IgD-negative memory B cell (primary cell): ENCODE data around the gene C3orf22. TPM values are rescaled to one million over a fixed set of nuclear protein-coding genes. Genes with fewer than 3 reads are reported as not detected.

Experiments used
- H3K27ac Mint-ChIP-seq, 3 donors: one replicate each; pipeline ENCODE4 v1.8.0; 2020 to 2022; ENCODE audit warnings: mild to moderate bottlenecking in 3 of 3, mixed read lengths in 3 of 3, moderate library complexity in 1 of 3
- H3K27me3 Mint-ChIP-seq: one replicate; pipeline ENCODE4 v1.8.0; 2021; ENCODE audit warnings: mixed read lengths
- H3K36me3 Mint-ChIP-seq: one replicate; pipeline ENCODE4 v1.8.0; 2020; ENCODE audit warnings: mild to moderate bottlenecking, mixed read lengths
- H3K4me1 Mint-ChIP-seq, 3 donors: one replicate each; pipeline ENCODE4 v1.8.0; 2020 to 2022; ENCODE audit warnings: mixed read lengths in 3 of 3, mild to moderate bottlenecking in 1 of 3
- H3K4me3 Mint-ChIP-seq, 4 donors: one replicate each; pipeline ENCODE4 v1.8.0; 2020 to 2022; ENCODE audit warnings: mild to moderate bottlenecking in 4 of 4, mixed read lengths in 4 of 4, moderate library complexity in 3 of 4
- H3K9me3 Mint-ChIP-seq, 3 donors: one replicate each; pipeline ENCODE4 v1.8.0; 2020 to 2021; ENCODE audit warnings: mixed read lengths in 3 of 3, mild to moderate bottlenecking in 1 of 3
- polyA plus RNA-seq: library from polyadenylated mRNA; unstranded; fragments of 300-500 nt; fragmentation: Illumina TruSeq; gene quantifications from one replicate; pipeline ENCODE4 v1.2.3, GENCODE V29; 2021

Gene C3orf22
- polyA plus RNA-seq, 1 donor from 2014 or later, result not detected

DNA sequence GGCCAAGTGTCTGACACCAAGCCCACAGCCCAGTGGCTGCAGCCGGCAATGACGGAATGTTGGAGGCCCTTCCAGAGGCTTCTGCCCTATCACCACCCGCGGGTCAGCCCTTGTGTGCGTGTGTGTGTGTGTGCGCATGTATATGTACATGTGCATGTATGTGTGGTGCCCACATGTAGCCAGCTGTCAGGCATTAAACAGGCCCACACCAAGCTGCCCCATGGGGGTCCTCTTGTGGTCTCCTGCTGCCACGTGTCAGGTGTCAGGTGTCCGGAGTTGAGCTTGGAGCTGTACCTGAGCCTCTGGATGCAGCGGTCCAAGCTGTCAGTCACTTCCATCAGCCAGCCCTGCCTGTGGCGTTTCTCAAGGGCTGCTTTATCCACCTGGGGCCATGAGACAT lies 55.0 kb downstream of the C3orf22 start:
- H3K36me3 Mint-ChIP-seq, result no peaks in the 10 kb centered on the region
- no peak overlapping the region for H3K4me3 Mint-ChIP-seq
- H3K4me1 Mint-ChIP-seq, result peaks cover 0 to 2% (median 0%) of the 10 kb centered on the region in 3 donors
- peaks cover 0 to 1% (median 0%) of the 10 kb centered on the region in 3 donors for H3K9me3 Mint-ChIP-seq
- H3K27me3 Mint-ChIP-seq, result peaks cover 11% of the 10 kb centered on the region
- no peak overlapping the region for H3K27ac Mint-ChIP-seq

DNA sequence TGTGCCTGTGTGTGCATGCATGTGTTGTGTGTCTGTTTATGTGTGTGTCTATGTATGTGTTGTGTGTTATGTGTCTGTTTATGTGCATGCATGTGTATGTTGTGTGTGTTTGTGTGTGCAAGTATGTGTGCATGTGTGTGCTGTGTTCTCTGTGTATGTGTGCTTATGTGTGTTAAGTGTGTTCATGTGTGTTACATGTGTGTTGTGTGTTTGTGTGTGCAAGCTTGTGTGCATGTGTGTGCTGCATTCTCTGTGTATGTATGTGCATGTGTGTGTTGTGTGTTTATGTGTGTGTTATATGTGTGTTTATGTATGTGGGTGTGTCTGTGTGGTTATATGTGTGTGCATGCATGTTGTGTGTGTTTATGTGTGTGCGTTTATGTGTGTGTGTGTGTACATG lies 56.1 kb downstream of the C3orf22 start:
- Mint-ChIP-seq H3K27ac (no peak overlapping the region), H3K27me3 (peaks cover 11% of the 10 kb centered on the region), H3K4me1 (peaks cover 0 to 2% (median 0%) of the 10 kb centered on the region in 3 donors), H3K9me3 (peaks cover 0 to 1% (median 0%) of the 10 kb centered on the region in 3 donors), H3K4me3 (no peak overlapping the region), H3K36me3 (no peaks in the 10 kb centered on the region)

DNA sequence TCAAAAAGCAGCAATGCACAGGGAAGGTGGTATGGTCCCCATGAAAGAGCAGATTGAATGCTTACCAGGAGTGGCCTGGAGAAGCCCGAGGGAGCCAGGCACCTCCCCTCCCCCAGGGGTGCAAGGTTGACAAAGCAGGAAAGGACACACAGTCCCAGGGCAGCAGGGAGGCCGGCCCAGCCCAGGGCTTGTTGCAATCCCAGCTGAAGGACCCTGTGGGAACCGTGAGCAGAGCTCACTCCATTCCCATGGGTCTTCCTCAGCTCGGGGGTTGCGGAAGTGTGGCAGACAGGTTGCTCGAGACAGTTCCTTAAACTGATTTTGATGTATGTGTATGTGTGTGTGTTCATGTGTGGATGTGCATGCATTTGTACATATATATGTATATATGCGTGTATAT lies 57.0 kb downstream of the C3orf22 start:
- peaks cover 0 to 2% (median 0%) of the 10 kb centered on the region in 3 donors for H3K4me1 Mint-ChIP-seq
- H3K27me3 Mint-ChIP-seq, result peaks cover 11% of the 10 kb centered on the region
- no peak overlapping the region for H3K4me3 Mint-ChIP-seq
- H3K9me3 Mint-ChIP-seq, result peaks cover 0 to 1% (median 0%) of the 10 kb centered on the region in 3 donors
- H3K36me3 Mint-ChIP-seq, result no peaks in the 10 kb centered on the region
- peak overlapping the region in 1 of 3 donors; percentile 71 for H3K27ac Mint-ChIP-seq

DNA sequence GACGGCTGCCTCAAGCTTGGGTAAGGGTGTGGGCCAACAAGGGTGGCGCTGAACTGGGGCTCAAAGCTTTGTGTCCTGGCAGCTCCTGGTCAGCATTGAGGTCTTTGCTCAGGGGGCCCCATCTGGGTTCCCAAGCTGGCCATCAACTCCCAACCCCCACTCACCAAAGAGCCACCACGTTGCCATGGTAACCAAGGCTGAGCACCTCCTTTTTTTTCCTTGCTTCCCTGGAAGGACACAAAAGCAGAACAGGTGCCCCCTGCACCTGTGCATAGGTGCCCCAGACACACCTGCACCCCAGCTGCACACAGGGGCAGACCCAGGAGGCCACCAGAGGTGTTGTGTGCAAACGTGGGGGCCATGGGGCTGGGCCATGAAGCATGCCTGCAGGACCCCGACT lies 57.7 kb downstream of the C3orf22 start:
- Mint-ChIP-seq H3K27ac (no peak overlapping the region), H3K27me3 (peaks cover 9% of the 10 kb centered on the region), H3K4me1 (peaks cover 0 to 2% (median 0%) of the 10 kb centered on the region in 3 donors), H3K36me3 (no peaks in the 10 kb centered on the region), H3K9me3 (peaks cover 0 to 1% (median 0%) of the 10 kb centered on the region in 3 donors), H3K4me3 (no peak overlapping the region)

DNA sequence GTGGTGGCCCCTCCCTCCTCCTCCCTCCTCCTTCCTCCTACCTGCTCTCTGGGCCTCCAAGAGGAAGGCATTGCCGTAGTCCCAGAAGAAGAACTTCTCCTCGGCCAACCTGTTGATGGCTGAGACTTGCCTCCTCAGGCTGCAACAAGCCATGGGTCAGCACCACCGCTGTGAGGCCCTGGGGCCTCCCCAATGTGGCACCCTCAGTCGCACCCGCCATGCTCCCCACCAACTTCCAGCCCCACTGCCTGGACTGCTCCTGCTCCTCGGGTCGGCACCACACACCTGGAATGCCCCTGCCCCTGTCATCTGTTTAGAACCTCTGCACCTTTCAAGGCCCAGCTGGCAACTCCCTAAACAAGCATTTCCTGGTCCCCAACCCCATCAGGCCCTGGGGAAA lies 58.7 kb downstream of the C3orf22 start:
- peaks cover 0 to 1% (median 0%) of the 10 kb centered on the region in 3 donors for H3K9me3 Mint-ChIP-seq
- H3K4me1 Mint-ChIP-seq, result peaks cover 0 to 2% (median 0%) of the 10 kb centered on the region in 3 donors
- no peak overlapping the region for H3K27ac Mint-ChIP-seq
- no peak overlapping the region for H3K4me3 Mint-ChIP-seq
- peaks cover 7% of the 10 kb centered on the region for H3K27me3 Mint-ChIP-seq
- no peaks in the 10 kb centered on the region for H3K36me3 Mint-ChIP-seq

Other genes starting within 250 kb of the C3orf22 start
- gene KLF15, start 201.5 kb downstream of the C3orf22 start, polyA plus RNA-seq, result not detected
- gene CFAP100, start 164.0 kb downstream of the C3orf22 start, polyA plus RNA-seq, result not detected
- 9.1 TPM for gene ZXDC, start 83.0 kb downstream of the C3orf22 start, polyA plus RNA-seq
- not detected for gene UROC1, start 41.2 kb downstream of the C3orf22 start, polyA plus RNA-seq
- gene CHST13, start 34.8 kb downstream of the C3orf22 start, polyA plus RNA-seq, result not detected
- gene TXNRD3, start 96.2 kb upstream of the C3orf22 start, polyA plus RNA-seq, result 0.28 TPM
- 16.6 TPM for gene CHCHD6, start 145.3 kb upstream of the C3orf22 start, polyA plus RNA-seq